ENCODE results near the gene PXDN. TPM values are rescaled to one million over a fixed set of nuclear protein-coding genes. Genes with fewer than 3 reads are reported as not detected.

The PXDN gene
- total and polyA plus RNA-seq, 2 of the 4 experiments (the other 2 are of a cell fraction), result 153 to 332 TPM

DNA sequence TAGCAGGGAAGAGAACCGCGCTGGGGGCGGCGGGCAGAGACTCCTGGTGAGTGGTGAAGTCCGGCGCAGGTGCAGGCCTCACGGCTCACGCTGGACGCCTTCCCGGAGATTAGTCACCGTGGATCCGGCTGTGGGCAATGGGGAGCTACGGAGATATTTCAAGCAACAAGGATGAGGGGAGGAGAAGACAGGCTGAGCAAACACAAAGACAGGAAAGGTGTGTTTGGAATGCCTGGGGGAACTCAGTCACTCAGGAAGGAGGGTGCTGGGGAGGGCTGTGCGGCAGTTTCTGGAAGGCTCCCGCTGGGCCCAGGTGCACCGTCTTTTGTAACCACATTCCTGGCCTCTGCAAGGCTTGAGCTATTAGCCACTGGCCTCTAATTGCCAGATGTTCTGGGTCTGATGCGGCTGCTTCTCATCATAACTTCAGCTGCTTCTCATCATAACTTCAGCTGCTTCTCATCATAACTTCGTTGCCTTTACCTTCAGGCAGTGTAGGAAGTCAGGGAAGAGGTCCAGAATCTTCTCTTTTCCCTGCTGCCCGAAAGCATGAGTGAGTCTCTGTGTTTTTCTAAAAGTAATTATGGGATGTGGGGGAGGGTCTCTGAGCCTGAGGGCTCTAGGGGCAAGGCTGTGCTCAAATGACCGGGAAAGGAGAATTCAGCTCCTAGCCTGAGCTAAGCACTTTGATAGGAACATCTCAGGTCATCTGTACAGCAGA, 118.9 kb downstream of the PXDN start (continued):
- TF ChIP-seq CTCF (conservative IDR thresholded peaks at IDR 0.05; ENCODE audit: low read depth, low read length), result no peak

DNA sequence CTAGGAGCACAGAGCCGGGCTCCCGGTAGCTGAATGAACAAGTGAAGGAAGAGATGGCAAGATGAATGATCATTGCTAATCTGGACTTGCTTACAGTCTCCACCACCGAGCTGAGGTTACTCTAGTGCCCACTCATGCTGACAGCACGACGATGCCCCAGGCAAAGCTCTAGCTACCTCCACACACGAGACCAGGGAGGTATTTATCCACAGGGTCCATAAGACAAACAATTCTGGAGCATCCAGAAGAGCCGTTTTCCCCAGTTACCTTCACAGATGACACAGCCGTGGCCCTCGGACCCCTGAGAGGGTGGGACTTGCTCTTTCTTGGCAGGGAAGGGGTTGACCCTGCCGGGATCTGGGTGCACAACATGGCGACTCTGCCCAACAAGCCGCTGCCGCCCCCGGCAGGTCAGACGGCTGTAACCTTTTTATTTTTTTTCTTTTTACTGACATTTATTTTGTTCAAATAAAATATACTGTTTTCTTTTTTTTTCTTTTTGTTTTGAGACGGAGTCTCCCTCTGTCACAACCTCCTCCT, 120.3 kb downstream of the PXDN start:
- H3K4me1 ChIP-seq (ENCODE audit: control insufficient read depth, insufficient read depth, low read length), result peaks cover 2% of the 10 kb centered on the region
- H3K9ac ChIP-seq (ENCODE audit: low read depth, low read length), result no peak overlapping the region
- intact Hi-C loops (cut with micrococcal nuclease), result no loop called here
- H2BK120ac ChIP-seq (ENCODE audit: low read depth, low read length), result no peak overlapping the region
- H3K27me3 ChIP-seq (ENCODE audit: control insufficient read depth, insufficient read depth, low read length), result no peaks in the 10 kb centered on the region
- no peak overlapping the region for H2AK5ac ChIP-seq (ENCODE audit: low read depth, low read length)
- dilution Hi-C loops (cut with HindIII; ENCODE audit: low sequenced_read_pairs, unreplicated experiment), result no loop called here
- in situ Hi-C loops (cut with MboI; ENCODE audit: low sequenced_read_pairs), result no loop called here
- H4K8ac ChIP-seq (ENCODE audit: low read depth in 2 of 2, low read length in 2 of 2), result no peak overlapping the region
- H4K91ac ChIP-seq (ENCODE audit: insufficient read depth, low read depth, low read length), result no peak overlapping the region
- no peaks in the 10 kb centered on the region for H3K36me3 ChIP-seq (ENCODE audit: control insufficient read depth, insufficient read depth, low read length)
- H3K4ac ChIP-seq (ENCODE audit: low read depth, low read length), result no peak overlapping the region
- 89% methylated on average over 3 of the region's 16 CpGs; no CpG with 5 or more reads in 1 of the 2 experiments for WGBS, 2 experiments (ENCODE audit: extremely low coverage in 2 of 2, insufficient read length in 1 of 2)
- ATAC-seq (ENCODE audit: low read depth), result no peak
- no peaks in the 10 kb centered on the region; the same call in 1 of the 2 replicates for H3K9me3 ChIP-seq (ENCODE audit: control insufficient read depth, insufficient read depth, low read length)
- no peak overlapping the region for H3K27ac ChIP-seq (ENCODE audit: insufficient read depth, low read length)
- H3K4me2 ChIP-seq (ENCODE audit: low read depth, low read length), result no peak overlapping the region
- H2AFZ ChIP-seq (replicated peaks; ENCODE audit: low read length, poor library complexity), result no peak overlapping the region
- ChIA-PET CTCF (interaction anchor here (0.6 to 2.0 kb wide), 2 partner anchors 127 to 149 kb away, joined by 3 to 6 read pairs; no protein-coding TSS in a partner anchor), POLR2A (ENCODE audit: unreplicated experiment) (interaction anchor here (0.7 kb wide), 1 partner anchor 52 kb away, joined by 4 read pairs; no protein-coding TSS in a partner anchor)
- H4K5ac ChIP-seq (ENCODE audit: low read depth, low read length), result no peak overlapping the region
- no peak for DNase-seq
- no peak overlapping the region for H3K4me3 ChIP-seq (ENCODE audit: insufficient read depth, low read depth, low read length)
- H4K20me1 ChIP-seq (ENCODE audit: insufficient read depth, low read length), result peaks cover 4% of the 10 kb centered on the region; the same call in 1 of the 2 replicates
- no peak overlapping the region for H2BK20ac ChIP-seq (ENCODE audit: low read depth, low read length)
- H3K79me1 ChIP-seq (ENCODE audit: low read depth in 1 of 2, low read length in 2 of 2), result peaks cover 0 to 2% of the 10 kb centered on the region in 2 experiments; a peak in 1 of 4 replicates
- H2AK9ac ChIP-seq (replicated peaks; ENCODE audit: low read depth, low read length, poor library complexity), result no peak overlapping the region
- BruUV-seq (replicated peaks), result no TSS peak
- H3K18ac ChIP-seq (ENCODE audit: low read depth, low read length), result no peak overlapping the region
- no peak overlapping the region for H3K56ac ChIP-seq (ENCODE audit: extremely low read depth, insufficient read depth, low read length)
- H2BK15ac ChIP-seq (ENCODE audit: low read depth, low read length), result no peak overlapping the region; the same call in 2 of the 3 replicates
- H3K9me1 ChIP-seq (ENCODE audit: insufficient read depth, low read length), result peaks cover 9% of the 10 kb centered on the region; the same call in 1 of the 2 replicates
- H2BK5ac ChIP-seq (ENCODE audit: low read depth, low read length, poor library complexity, severe bottlenecking), result no peak overlapping the region
- H3K14ac ChIP-seq (replicated peaks; ENCODE audit: low read depth, low read length), result no peak overlapping the region
- H3K23ac ChIP-seq (ENCODE audit: low read depth, low read length), result no peak overlapping the region
- no peak for TF ChIP-seq RCOR1 (IDR thresholded peaks at IDR 0.05; ENCODE audit: insufficient replicate concordance, low read length)
- TF ChIP-seq MXI1 (IDR thresholded peaks at IDR 0.05; ENCODE audit: borderline replicate concordance, low read depth, low read length), result no peak
- TF ChIP-seq POLR2A (IDR thresholded peaks at IDR 0.05; ENCODE audit: low read depth, low read length), result no peak
- no peak for TF ChIP-seq RFX5 (IDR thresholded peaks at IDR 0.05; ENCODE audit: low read depth, low read length)
- TF ChIP-seq, protein P1, sequence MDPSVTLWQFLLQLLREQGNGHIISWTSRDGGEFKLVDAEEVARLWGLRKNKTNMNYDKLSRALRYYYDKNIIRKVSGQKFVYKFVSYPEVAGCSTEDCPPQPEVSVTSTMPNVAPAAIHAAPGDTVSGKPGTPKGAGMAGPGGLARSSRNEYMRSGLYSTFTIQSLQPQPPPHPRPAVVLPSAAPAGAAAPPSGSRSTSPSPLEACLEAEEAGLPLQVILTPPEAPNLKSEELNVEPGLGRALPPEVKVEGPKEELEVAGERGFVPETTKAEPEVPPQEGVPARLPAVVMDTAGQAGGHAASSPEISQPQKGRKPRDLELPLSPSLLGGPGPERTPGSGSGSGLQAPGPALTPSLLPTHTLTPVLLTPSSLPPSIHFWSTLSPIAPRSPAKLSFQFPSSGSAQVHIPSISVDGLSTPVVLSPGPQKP (IDR thresholded peaks at IDR 0.05; ENCODE audit: borderline replicate concordance, low read depth, low read length), result no peak
- TF ChIP-seq CEBPB (IDR thresholded peaks at IDR 0.05; ENCODE audit: low read depth, low read length), result no peak
- no peak for TF ChIP-seq CHD1 (IDR thresholded peaks at IDR 0.05; ENCODE audit: low read depth, low read length)
- no peak for TF ChIP-seq MAZ (IDR thresholded peaks at IDR 0.05; ENCODE audit: borderline replicate concordance, low read depth, low read length)
- TF ChIP-seq FOS (IDR thresholded peaks at IDR 0.05; ENCODE audit: low read depth, low read length), result no peak
- TF ChIP-seq BHLHE40 (IDR thresholded peaks at IDR 0.05; ENCODE audit: low read depth, low read length), result no peak
- no peak for TF ChIP-seq SMC3 (IDR thresholded peaks at IDR 0.05; ENCODE audit: low read depth, low read length)
- no peak for TF ChIP-seq NFE2L2 (IDR thresholded peaks at IDR 0.05; ENCODE audit: low read depth, low read length)
- no peak for TF ChIP-seq MAFK (IDR thresholded peaks at IDR 0.05; ENCODE audit: low read depth, low read length)
